AG04449 (cell line): ENCODE measurements around the gene NUP210.

Experiments used
- CTCF ChIA-PET: fragments of 350-600 bp; formaldehyde crosslinking; extraction: SDS; loops from one replicate; lab custom pipeline; 2021; ENCODE audit warnings: antibody characterized with exemption; lab: Yijun Ruan, JAX
- POLR2A ChIA-PET: fragments of 400-600, 350-600 bp; formaldehyde crosslinking; extraction: SDS; loops from one replicate; lab custom pipeline; 2020; ENCODE audit warnings: antibody characterized with exemption, inconsistent platforms; lab: Yijun Ruan, JAX
- DNase-seq: peaks from one replicate; pipeline ENCODE4 v3.0.0-alpha.2; 2010; ENCODE audit warnings: low read depth, low spot score
- H3K4me3 ChIP-seq: 2 replicates; pipeline ENCODE4 v1.5.1; 2011; ENCODE audit warnings: low read depth, mild to moderate bottlenecking, control low read depth, low read length
- TF ChIP-seq, protein P1 (sequence below): IDR thresholded peaks from one replicate; pipeline ENCODE4 v1.5.1; 2011; ENCODE audit warnings: mild to moderate bottlenecking, moderate library complexity, low read length, control low read depth, inconsistent platforms; ENCODE audit not compliant: insufficient read depth; ENCODE audit errors: missing control alignments

The NUP210 gene

DNA sequence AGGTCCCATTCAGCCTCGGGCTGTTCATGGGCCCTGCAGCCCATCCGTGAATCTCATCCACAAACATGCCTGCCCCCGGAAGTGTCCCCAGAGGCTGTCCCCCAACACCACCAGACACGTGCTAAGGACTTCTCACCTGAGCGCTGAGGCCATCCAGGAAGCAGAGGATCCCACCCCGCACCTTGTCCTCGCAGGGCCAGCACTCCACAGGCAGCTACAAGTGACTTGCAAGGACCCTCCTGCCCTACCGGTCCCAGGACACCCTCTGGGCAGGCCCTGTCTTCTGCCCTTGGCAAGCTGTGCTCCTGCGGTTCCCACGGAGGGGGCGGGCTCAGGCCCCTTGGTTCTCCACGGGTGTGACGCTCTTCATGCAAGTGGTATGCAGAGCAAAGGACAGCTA lies 146.0 kb downstream of the NUP210 start:
- POLR2A ChIA-PET, result no interaction called here
- no peak for DNase-seq
- TF ChIP-seq, protein P1, sequence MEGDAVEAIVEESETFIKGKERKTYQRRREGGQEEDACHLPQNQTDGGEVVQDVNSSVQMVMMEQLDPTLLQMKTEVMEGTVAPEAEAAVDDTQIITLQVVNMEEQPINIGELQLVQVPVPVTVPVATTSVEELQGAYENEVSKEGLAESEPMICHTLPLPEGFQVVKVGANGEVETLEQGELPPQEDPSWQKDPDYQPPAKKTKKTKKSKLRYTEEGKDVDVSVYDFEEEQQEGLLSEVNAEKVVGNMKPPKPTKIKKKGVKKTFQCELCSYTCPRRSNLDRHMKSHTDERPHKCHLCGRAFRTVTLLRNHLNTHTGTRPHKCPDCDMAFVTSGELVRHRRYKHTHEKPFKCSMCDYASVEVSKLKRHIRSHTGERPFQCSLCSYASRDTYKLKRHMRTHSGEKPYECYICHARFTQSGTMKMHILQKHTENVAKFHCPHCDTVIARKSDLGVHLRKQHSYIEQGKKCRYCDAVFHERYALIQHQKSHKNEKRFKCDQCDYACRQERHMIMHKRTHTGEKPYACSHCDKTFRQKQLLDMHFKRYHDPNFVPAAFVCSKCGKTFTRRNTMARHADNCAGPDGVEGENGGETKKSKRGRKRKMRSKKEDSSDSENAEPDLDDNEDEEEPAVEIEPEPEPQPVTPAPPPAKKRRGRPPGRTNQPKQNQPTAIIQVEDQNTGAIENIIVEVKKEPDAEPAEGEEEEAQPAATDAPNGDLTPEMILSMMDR, result no peak
- no peak overlapping the region for H3K4me3 ChIP-seq
- CTCF ChIA-PET, result no interaction called here

DNA sequence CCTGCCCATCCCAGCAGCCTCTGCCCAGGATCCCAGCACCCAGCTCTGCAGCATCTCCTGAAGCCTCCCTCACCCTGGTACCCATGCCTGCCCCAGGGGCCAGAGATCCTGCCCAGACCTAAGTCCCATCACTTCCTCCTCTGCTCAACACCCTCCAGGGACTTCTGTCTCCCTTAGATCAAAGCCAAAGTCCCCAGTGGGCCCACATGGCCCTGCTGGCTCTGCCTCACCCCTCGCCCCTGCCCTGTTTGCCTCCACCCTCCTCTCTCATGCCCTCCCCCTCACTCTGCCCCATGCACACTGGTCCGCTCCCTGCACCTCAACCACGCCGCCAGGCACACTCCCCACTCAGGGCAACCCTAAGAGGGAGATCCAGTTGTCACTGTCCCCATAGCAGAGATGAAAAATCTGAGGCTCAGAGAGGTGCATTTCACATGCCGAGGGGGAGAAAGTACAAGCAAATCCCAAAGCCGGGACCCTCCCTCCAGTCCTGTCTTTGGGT lies 146.5 kb downstream of the NUP210 start:
- ChIA-PET POLR2A (no interaction called here), CTCF (no interaction called here)
- no peak overlapping the region for H3K4me3 ChIP-seq
- no peak for DNase-seq
- TF ChIP-seq, protein P1, result no peak

- CTCF ChIA-PET, result no interaction called here
- DNase-seq, result no peak
- POLR2A ChIA-PET, result no interaction called here
- TF ChIP-seq, protein P1, result no peak
- no peak overlapping the region for H3K4me3 ChIP-seq
These were observed 147.1 kb downstream of the NUP210 start for GRCh38 chr3:13272831-13273603.

DNA sequence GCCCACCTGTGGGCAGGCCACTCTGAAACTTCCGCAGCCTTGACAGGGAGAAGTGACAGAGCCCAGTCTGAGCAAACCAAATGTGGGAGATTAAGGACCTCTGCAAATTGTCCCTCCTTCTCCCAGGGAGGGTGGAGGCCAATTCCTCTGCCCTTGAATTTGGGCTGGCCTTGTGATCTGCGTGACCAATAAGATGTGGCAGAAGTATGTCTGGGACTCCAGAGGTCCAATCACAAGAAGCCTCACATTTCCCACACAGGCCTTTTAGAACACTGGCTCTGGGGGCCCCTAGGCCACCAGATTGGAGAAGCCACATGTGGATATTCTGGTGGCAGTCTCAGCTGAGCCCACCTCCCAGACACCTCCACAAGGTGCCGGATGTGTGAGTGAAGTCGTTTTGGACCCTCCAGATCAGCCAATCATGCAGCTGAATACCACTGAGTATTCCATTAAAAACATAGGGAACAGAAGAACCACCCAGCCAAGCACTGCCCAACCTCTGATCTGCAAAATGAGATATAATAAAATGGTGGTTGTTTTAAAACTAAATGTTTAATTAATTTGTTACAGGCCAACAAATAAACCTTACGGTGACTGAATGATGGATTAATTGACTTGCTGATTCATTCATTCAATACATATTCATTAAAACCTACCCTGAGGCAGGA lies 150.3 kb downstream of the NUP210 start:
- ChIA-PET POLR2A (no interaction called here), CTCF (no interaction called here)
- no peak for DNase-seq
- TF ChIP-seq, protein P1, result no peak
- H3K4me3 ChIP-seq, result no peak overlapping the region

- POLR2A ChIA-PET, result no interaction called here
- TF ChIP-seq, protein P1, result no peak
- no peak overlapping the region for H3K4me3 ChIP-seq
- DNase-seq, result no peak
- CTCF ChIA-PET, result no interaction called here
These were observed 151.1 kb downstream of the NUP210 start for GRCh38 chr3:13268961-13269441.

DNA sequence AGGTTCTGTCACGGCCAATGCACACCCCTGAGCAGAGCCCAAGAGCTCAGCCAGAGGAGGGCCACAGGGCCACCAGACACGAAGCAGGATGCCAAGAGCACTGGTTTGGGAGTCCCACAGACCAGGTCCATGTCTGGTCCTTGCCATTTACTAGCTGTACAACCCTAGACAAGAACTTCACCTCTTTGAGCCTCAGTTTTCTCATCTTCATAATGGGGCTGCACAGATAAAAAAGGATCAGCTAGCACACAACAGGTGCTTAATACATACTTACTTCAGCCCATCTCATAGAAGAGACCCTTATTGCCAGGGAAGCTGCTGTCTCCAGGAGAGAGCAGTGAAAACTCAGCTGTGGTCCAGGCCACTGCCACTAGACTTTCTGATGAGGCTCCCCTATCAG lies 152.0 kb downstream of the NUP210 start:
- DNase-seq, result no peak
- CTCF ChIA-PET, result no interaction called here

More for the DNA sequence above, 152.0 kb downstream of the NUP210 start:
- H3K4me3 ChIP-seq, result no peak overlapping the region
- TF ChIP-seq, protein P1, result no peak
- POLR2A ChIA-PET, result no interaction called here
